HG02798 (cell line): ENCODE results near the gene ZNF790.

ENCODE experiments used
- ATAC-seq: cut with Tn5 transposase; IDR thresholded peaks from one replicate; pipeline ENCODE4 v1.9.1; 2021; ENCODE audit warnings: mild to moderate bottlenecking; ENCODE audit not compliant: unreplicated experiment, poor library complexity

ZNF790 gene

GRCh38 chr19:36772311-36773222 lies 65.6 kb downstream of the ZNF790 start, which contains the start of gene ZNF850:
TSS of gene ZNF850 (minus strand) at chr19:36772807. CDS start at chr19:36762606, 10,201 bp downstream.
- ATAC-seq, result peak; percentile 94

- no peak for ATAC-seq
These were observed 66.6 kb downstream of the ZNF790 start for GRCh38 chr19:36771261-36772231.
